GM23338 (cell line): Measurements from ENCODE around the gene MYO1G. TPM values are rescaled to one million over a fixed set of nuclear protein-coding genes. Genes with fewer than 3 reads are reported as not detected.
A peak's percentile ranks its signal among the peaks of the same experiment; 100 is the strongest.

Experiments used
- ATAC-seq: fragments of 200-7000 bp; cut with Tn5 transposase; 3 replicates; pipeline ENCODE4 v1.9.1; 2020
- DNase-seq: peaks from one replicate; pipeline ENCODE4 v3.0.0-alpha.2; 2015; ENCODE audit warnings: low spot score
- H2AFZ ChIP-seq: fragments of 200-600 bp; sonication (generic); 2 replicates; pipeline ENCODE4 v1.8.0; 2016; ENCODE audit warnings: antibody characterized with exemption, mild to moderate bottlenecking, moderate library complexity
- H3F3A ChIP-seq: fragments of 200-600 bp; sonication (generic); replicated peaks from 2 replicates; pipeline ENCODE4 v1.8.0; 2017; ENCODE audit warnings: antibody characterized with exemption, mixed run types, low read depth
- H3K27ac ChIP-seq: fragments of 200-600 bp; sonication (generic); 2 replicates; pipeline ENCODE4 v1.6.1; 2016; ENCODE audit warnings: low read depth
- H3K27me3 ChIP-seq: fragments of 200-600 bp; sonication (generic); 2 replicates; pipeline ENCODE4 v1.8.0; 2016; ENCODE audit warnings: mild to moderate bottlenecking, mixed run types, moderate library complexity; ENCODE audit not compliant: insufficient read depth
- H3K36me3 ChIP-seq: fragments of 200-600 bp; sonication (generic); 2 replicates; pipeline ENCODE4 v1.8.0; 2016; ENCODE audit warnings: mild to moderate bottlenecking; ENCODE audit not compliant: insufficient read depth
- H3K4me1 ChIP-seq: fragments of 200-600 bp; sonication (generic); 2 replicates; pipeline ENCODE4 v1.8.0; 2016; ENCODE audit warnings: mild to moderate bottlenecking, moderate library complexity; ENCODE audit not compliant: insufficient read depth
- H3K4me2 ChIP-seq: fragments of 200-600 bp; sonication (generic); 2 replicates; pipeline ENCODE4 v1.7.1; 2017; ENCODE audit warnings: mixed run types
- H3K4me3 ChIP-seq: fragments of 200-600 bp; sonication (generic); 2 replicates; pipeline ENCODE4 v1.6.1; 2016; ENCODE audit warnings: mixed run types
- H3K79me2 ChIP-seq: fragments of 200-600 bp; sonication (generic); replicated peaks from 2 replicates; pipeline ENCODE4 v1.8.0; 2017; ENCODE audit warnings: mild to moderate bottlenecking; ENCODE audit not compliant: insufficient read depth
- H3K9me2 ChIP-seq: fragments of 200-600 bp; sonication (generic); 2 replicates; pipeline ENCODE4 v1.8.0; 2017; ENCODE audit not compliant: insufficient read depth
- H4K20me1 ChIP-seq: fragments of 200-600 bp; sonication (generic); replicated peaks from 2 replicates; pipeline ENCODE4 v1.8.0; 2017; ENCODE audit warnings: mild to moderate bottlenecking; ENCODE audit not compliant: insufficient read depth
- H3K27ac Mint-ChIP-seq: 2 replicates; pipeline ENCODE4 v1.8.0; 2020; ENCODE audit warnings: inconsistent platforms, mild to moderate bottlenecking, moderate library complexity, mixed read lengths
- H3K27me3 Mint-ChIP-seq: 3 replicates; pipeline ENCODE4 v1.8.0; 2022; ENCODE audit warnings: low read depth, mild to moderate bottlenecking, moderate library complexity, mixed read lengths, inconsistent platforms; ENCODE audit not compliant: insufficient read depth, poor library complexity
- H3K36me3 Mint-ChIP-seq: 3 replicates; pipeline ENCODE4 v1.8.0; 2021; ENCODE audit warnings: low read depth, mild to moderate bottlenecking, inconsistent platforms, moderate library complexity, mixed read lengths
- H3K4me1 Mint-ChIP-seq: 3 replicates; pipeline ENCODE4 v1.8.0; 2020; ENCODE audit warnings: mild to moderate bottlenecking, inconsistent platforms, mixed read lengths
- H3K4me3 Mint-ChIP-seq: 3 replicates; pipeline ENCODE4 v1.8.0; 2021; ENCODE audit warnings: moderate library complexity, mild to moderate bottlenecking, inconsistent platforms, mixed read lengths
- H3K9me3 Mint-ChIP-seq: 3 replicates; pipeline ENCODE4 v1.8.0; 2020; ENCODE audit warnings: moderate library complexity, mild to moderate bottlenecking, inconsistent platforms, mixed read lengths
- ETS1 ChIP-seq: IDR thresholded peaks from 2 replicates; pipeline ENCODE4 v1.6.1; 2016; ENCODE audit warnings: antibody characterized with exemption
- EZH2phosphoT487 ChIP-seq: fragments of 200-600 bp; sonication (generic); IDR thresholded peaks from one replicate; pipeline ENCODE4 v1.8.1; 2018; ENCODE audit warnings: antibody characterized with exemption; ENCODE audit not compliant: unreplicated experiment
- JUNB ChIP-seq: IDR thresholded peaks from one replicate; pipeline ENCODE4 v1.6.1; 2016; ENCODE audit warnings: antibody characterized with exemption; ENCODE audit not compliant: unreplicated experiment
- NANOG ChIP-seq: IDR thresholded peaks from 2 replicates; pipeline ENCODE4 v1.6.1; 2016; ENCODE audit warnings: antibody characterized with exemption, borderline replicate concordance
- POLR2AphosphoS5 ChIP-seq: IDR thresholded peaks from 2 replicates; pipeline ENCODE4 v1.6.1; 2016; ENCODE audit warnings: antibody characterized with exemption, low read depth
- REST ChIP-seq: IDR thresholded peaks from one replicate; pipeline ENCODE4 v1.6.1; 2018; ENCODE audit warnings: antibody characterized with exemption; ENCODE audit not compliant: unreplicated experiment
- STAT1 ChIP-seq: IDR thresholded peaks from one replicate; pipeline ENCODE4 v1.6.1; 2016; ENCODE audit warnings: antibody characterized with exemption; ENCODE audit not compliant: unreplicated experiment
- ZNF114 ChIP-seq: fragments of 250-450 bp; sonication (Bioruptor Pico); IDR thresholded peaks from 2 replicates; pipeline ENCODE4 v1.5.0; 2020; ENCODE audit warnings: mild to moderate bottlenecking, moderate library complexity
- polyA plus RNA-seq: library from polyadenylated mRNA; unstranded; fragments of >200 nt; fragmentation: Nextera tagmentation; extraction: Ambion mirVana; gene quantifications from 2 replicates; pipeline ENCODE4 v1.2.1, GENCODE V29; 2016
- total RNA-seq: library from RNA; depleted of rRNA; stranded (reverse); fragments of >200 nt; shearing (Covaris generic); gene quantifications from 2 replicates; pipeline ENCODE4 v1.2.3, GENCODE V29; 2014

Gene MYO1G
- total and polyA plus RNA-seq, 2 experiments from 2014 or later, result 0.10 to 0.11 TPM

GRCh38 chr7:45024126-45024744 lies 45.4 kb upstream of the MYO1G start:
- DNase-seq (no peak), ATAC-seq (no peak)
- H3K27ac ChIP-seq, result no peak overlapping the region
- H4K20me1 ChIP-seq, result peaks cover 22% of the 10 kb centered on the region; the same call in 1 of the 2 replicates
- peaks cover 2% of the 10 kb centered on the region for H3K27me3 Mint-ChIP-seq
- no peak overlapping the region for H3K4me3 ChIP-seq
- H3K4me1 Mint-ChIP-seq, result peaks cover 3% of the 10 kb centered on the region; the same call in 2 of the 3 replicates
- peaks cover 3% of the 10 kb centered on the region; the same call in 1 of the 3 replicates for H3K9me3 Mint-ChIP-seq
- H3F3A ChIP-seq, result no peaks in the 10 kb centered on the region
- H3K4me1 ChIP-seq, result no peaks in the 10 kb centered on the region
- H3K27me3 ChIP-seq, result no peaks in the 10 kb centered on the region
- TF ChIP-seq NANOG, result no peak
- no peaks in the 10 kb centered on the region for H3K36me3 ChIP-seq
- H2AFZ ChIP-seq, result no peak overlapping the region
- H3K9me2 ChIP-seq, result no peaks in the 10 kb centered on the region
- H3K79me2 ChIP-seq, result peaks cover 41% of the 10 kb centered on the region
- H3K36me3 Mint-ChIP-seq, result 0 out of 3 replicates have a peak, but pooled peaks cover 2% of the 10 kb centered on the region
- H3K4me3 Mint-ChIP-seq, result no peak overlapping the region
- H3K4me2 ChIP-seq, result no peak overlapping the region
- H3K27ac Mint-ChIP-seq, result no peak overlapping the region

- Histone ChIP-seq H3F3A (no peaks in the 10 kb centered on the region), H4K20me1 (peaks cover 18% of the 10 kb centered on the region; the same call in 1 of the 2 replicates), H3K9me2 (no peaks in the 10 kb centered on the region), H3K4me1 (no peaks in the 10 kb centered on the region), H3K4me3 (no peak overlapping the region), H3K27me3 (no peaks in the 10 kb centered on the region), H2AFZ (no peak overlapping the region), H3K36me3 (no peaks in the 10 kb centered on the region), H3K27ac (no peak overlapping the region), H3K4me2 (no peak overlapping the region), H3K79me2 (peaks cover 41% of the 10 kb centered on the region)
- H3K27me3 Mint-ChIP-seq, result peaks cover 2% of the 10 kb centered on the region
- H3K4me1 Mint-ChIP-seq, result peaks cover 3% of the 10 kb centered on the region; the same call in 2 of the 3 replicates
- no peak for TF ChIP-seq REST
- no peak for TF ChIP-seq ZNF114 (CRISPR knock-in tag)
- no peak for TF ChIP-seq JUNB
- no peak for TF ChIP-seq ETS1
- no peak for TF ChIP-seq NANOG
- no peak for TF ChIP-seq EZH2phosphoT487
- no peak for TF ChIP-seq POLR2AphosphoS5
- TF ChIP-seq STAT1, result no peak
- H3K36me3 Mint-ChIP-seq, result peaks cover 15% of the 10 kb centered on the region
- ATAC-seq (peak; percentile 64), DNase-seq (no peak)
- no peak overlapping the region for H3K27ac Mint-ChIP-seq
- H3K9me3 Mint-ChIP-seq, result peaks cover 15% of the 10 kb centered on the region; the same call in 2 of the 3 replicates
- no peak overlapping the region for H3K4me3 Mint-ChIP-seq
Measured at GRCh38 chr7:45021604-45022296, 42.9 kb upstream of the MYO1G start.
